8988T (cell line): ENCODE measurements around the gene RNF128.
A peak's percentile ranks its signal among the peaks of the same experiment; 100 is the strongest.
"Not testable (repeated sequence)": the region's sequence is repeated elsewhere in the genome, so short reads cannot be mapped to it uniquely, and the experiment has no call there.

Source experiments
- DNase-seq: peaks from one replicate; pipeline ENCODE4 v3.0.0; 2011

RNF128 gene

GRCh38 chrX:106751407-106751806, 24.9 kb downstream of the RNF128 start:
- DNase-seq: no peak

GRCh38 chrX:106752101-106752678, 25.7 kb downstream of the RNF128 start:
- DNase-seq: no peak

- DNase-seq: not testable (repeated sequence)
Measured at GRCh38 chrX:106769288-106769687, 42.8 kb downstream of the RNF128 start.

GRCh38 chrX:106774981-106775380, 48.5 kb downstream of the RNF128 start:
- DNase-seq: no peak

- DNase-seq: no peak
Measured at GRCh38 chrX:106780264-106780663, 53.8 kb downstream of the RNF128 start.

GRCh38 chrX:106780664-106781377, 54.3 kb downstream of the RNF128 start:
- no peak for DNase-seq

GRCh38 chrX:106783716-106784115, 57.2 kb downstream of the RNF128 start:
- no peak for DNase-seq

GRCh38 chrX:106791495-106791894, 65.0 kb downstream of the RNF128 start:
- DNase-seq: no peak

- no peak for DNase-seq
Measured at GRCh38 chrX:106802063-106802387, 75.5 kb downstream of the RNF128 start.

- peak; percentile 4 for DNase-seq
Measured at GRCh38 chrX:106802388-106803275, 76.1 kb downstream of the RNF128 start, which contains the start of gene TBC1D8B. TSS of gene TBC1D8B (plus strand) at chrX:106802673. CDS start at chrX:106802854, 181 bp downstream.

GRCh38 chrX:106811131-106811910, 84.8 kb downstream of the RNF128 start:
- DNase-seq: no peak

GRCh38 chrX:106812930-106813329, 86.4 kb downstream of the RNF128 start:
- not testable (repeated sequence) for DNase-seq

- not testable (repeated sequence) for DNase-seq
Measured at GRCh38 chrX:106814093-106814492, 87.6 kb downstream of the RNF128 start.
